Sigmoid colon (tissue), 7 donors: Measurements from ENCODE around the gene ABCA9. TPM values are rescaled to one million over a fixed set of nuclear protein-coding genes. Genes with fewer than 3 reads are reported as not detected.

Experiments used
- DNase-seq: peaks from one replicate; pipeline ENCODE4 v3.0.0-alpha.2; 2019
- H3K27ac ChIP-seq, 4 donors: fragments of 200-600 bp; sonication (generic); one replicate each; pipeline ENCODE4 v1.5.1; 2016 to 2019; ENCODE audit warnings: mild to moderate bottlenecking in 1 of 4
- H3K27me3 ChIP-seq, 3 donors: fragments of 200-600 bp; sonication (generic); one replicate each; pipeline ENCODE4 v1.5.1; 2019; ENCODE audit warnings: mild to moderate bottlenecking in 1 of 3
- H3K36me3 ChIP-seq, 4 donors: fragments of 200-600 bp; sonication (generic); one replicate each; pipeline ENCODE4 v1.5.1; 2016 to 2019
- H3K4me1 ChIP-seq, 4 donors: fragments of 200-600 bp; sonication (generic); one replicate each; pipeline ENCODE4 v1.5.1; 2017 to 2019
- H3K4me3 ChIP-seq, 4 donors: fragments of 200-600 bp; sonication (generic); one replicate each; pipeline ENCODE4 v1.5.1; 2017 to 2019; ENCODE audit warnings: mild to moderate bottlenecking in 2 of 4, moderate library complexity in 1 of 4
- H3K9me3 ChIP-seq, 4 donors: fragments of 200-600 bp in 3 of 4; sonication (generic) in 3 of 4; one replicate each; pipeline versions ENCODE4 v1.5.1 to v1.6.1; 2013 to 2019
- CTCF ChIP-seq, 4 experiments: fragments of 450-650 bp in 3 of 4; fragments of 200-600 bp in 1 of 4; IDR thresholded peaks; one replicate each; pipeline ENCODE4 v1.5.1; 2016 to 2019; ENCODE audit warnings: antibody characterized with exemption in 4 of 4, mild to moderate bottlenecking in 3 of 4, moderate library complexity in 2 of 4
- EP300 ChIP-seq, 4 donors: sonication (generic); formaldehyde crosslinking; IDR thresholded peaks; one replicate each; pipeline ENCODE4 v1.6.1; 2017; ENCODE audit warnings: antibody characterized with exemption in 4 of 4
- POLR2A ChIP-seq, 2 donors: fragments of 450-650 bp; IDR thresholded peaks; one replicate each; pipeline ENCODE4 v1.6.1; 2016; ENCODE audit warnings: antibody characterized with exemption in 2 of 2, mild to moderate bottlenecking in 2 of 2, moderate library complexity in 2 of 2
- POLR2AphosphoS5 ChIP-seq, 4 donors: sonication (generic); formaldehyde crosslinking; IDR thresholded peaks; one replicate each; pipeline ENCODE4 v1.6.1; 2017; ENCODE audit warnings: antibody characterized with exemption in 4 of 4
- WGBS, 2 donors: extraction: QIAGEN DNeasy Blood & Tissue Kit; methylation state at CpG; one replicate each; pipeline ENCODE4 v1.1.7; 2013; 5-methylcytosine and 5-hydroxymethylcytosine counted together
- intact Hi-C: fragments of 100-400 bp; cut with DNase I; formaldehyde crosslinking; loops from one replicate; pipeline ENCODE4 v1.15.1; 2023
- polyA plus RNA-seq, 3 donors: library from polyadenylated mRNA; stranded (reverse); fragments of 200-250 nt; gene quantifications; one replicate each; pipeline ENCODE4 v1.2.3, GENCODE V29; 2013
- total RNA-seq, 4 donors: library from RNA; depleted of rRNA; stranded (reverse); fragments of >200 nt; gene quantifications; one replicate each; pipeline ENCODE4 v1.1.0, GENCODE V29; 2016
- donor health status: healthy with polysubstance abuse.
- donor health status: Bipolar disorder and iron deficiency.
- donor health status: healthy.

The ABCA9 gene
- total and polyA plus RNA-seq, 7 donors = 0.23 to 74.5 (median 11.1) TPM

- intact Hi-C loops = no loop called here
- H3K9me3 ChIP-seq = no peaks in the 10 kb centered on the region
- no peak for TF ChIP-seq POLR2A (IDR thresholded peaks at IDR 0.05)
- no peak for TF ChIP-seq CTCF (IDR thresholded peaks at IDR 0.05)
- TF ChIP-seq POLR2AphosphoS5 (IDR thresholded peaks at IDR 0.05) = no peak
- TF ChIP-seq EP300 (IDR thresholded peaks at IDR 0.05) = no peak
- DNase-seq = no peak
- no peaks in the 10 kb centered on the region for H3K36me3 ChIP-seq
- H3K4me1 ChIP-seq = no peaks in the 10 kb centered on the region
- H3K4me3 ChIP-seq = no peak overlapping the region
- WGBS, 2 donors = 70 to 87% methylated on average over 6 of the region's 6 CpGs
- H3K27ac ChIP-seq = no peak overlapping the region
- no peaks in the 10 kb centered on the region for H3K27me3 ChIP-seq
Measured at GRCh38 chr17:68941761-68942160, 119.0 kb downstream of the ABCA9 start.

- Histone ChIP-seq H3K36me3 (no peaks in the 10 kb centered on the region), H3K4me3 (no peak overlapping the region), H3K27ac (no peak overlapping the region), H3K9me3 (no peaks in the 10 kb centered on the region), H3K27me3 (no peaks in the 10 kb centered on the region), H3K4me1 (no peaks in the 10 kb centered on the region)
- intact Hi-C loops = no loop called here
- WGBS, 2 donors = 75 to 81% methylated on average over 3 of the region's 3 CpGs
- TF ChIP-seq CTCF (IDR thresholded peaks at IDR 0.05) (no peak), EP300 (IDR thresholded peaks at IDR 0.05) (no peak), POLR2A (IDR thresholded peaks at IDR 0.05) (no peak), POLR2AphosphoS5 (IDR thresholded peaks at IDR 0.05) (no peak)
- no peak for DNase-seq
Measured at GRCh38 chr17:68939195-68939594, 121.5 kb downstream of the ABCA9 start.

- 75 to 83% methylated on average over 8 of the region's 8 CpGs for WGBS, 2 donors
- no peaks in the 10 kb centered on the region for H3K27me3 ChIP-seq
- intact Hi-C loops = no loop called here
- no peak for DNase-seq
- no peaks in the 10 kb centered on the region for H3K9me3 ChIP-seq
- H3K36me3 ChIP-seq = no peaks in the 10 kb centered on the region
- H3K4me3 ChIP-seq = no peak overlapping the region
- TF ChIP-seq CTCF (IDR thresholded peaks at IDR 0.05) (no peak), POLR2A (IDR thresholded peaks at IDR 0.05) (no peak), POLR2AphosphoS5 (IDR thresholded peaks at IDR 0.05) (no peak), EP300 (IDR thresholded peaks at IDR 0.05) (no peak)
- no peak overlapping the region for H3K27ac ChIP-seq
- no peaks in the 10 kb centered on the region for H3K4me1 ChIP-seq
Measured at GRCh38 chr17:68937890-68938514, 122.7 kb downstream of the ABCA9 start.

GRCh38 chr17:68927516-68927915, 133.2 kb downstream of the ABCA9 start:
- TF ChIP-seq EP300 (IDR thresholded peaks at IDR 0.05) (no peak), POLR2A (IDR thresholded peaks at IDR 0.05) (no peak), POLR2AphosphoS5 (IDR thresholded peaks at IDR 0.05) (no peak), CTCF (IDR thresholded peaks at IDR 0.05) (no peak)
- Histone ChIP-seq H3K9me3 (no peaks in the 10 kb centered on the region), H3K27me3 (no peaks in the 10 kb centered on the region), H3K27ac (no peak overlapping the region), H3K36me3 (no peaks in the 10 kb centered on the region), H3K4me3 (no peak overlapping the region), H3K4me1 (no peaks in the 10 kb centered on the region)
- WGBS, 2 donors = 72 to 74% methylated on average over 4 of the region's 4 CpGs
- DNase-seq = no peak
- intact Hi-C loops = no loop called here
